PC-9 (cell line): ENCODE measurements around the gene MGAT2. TPM values are rescaled to one million over a fixed set of nuclear protein-coding genes. Genes with fewer than 3 reads are reported as not detected.

Experiments
- BruUV-seq: library from RNA; stranded (reverse); fragments of 400-500 nt; replicated peaks from 2 replicates; lab custom pipeline; 2021; lab: Mats Ljungman, UMichigan
- CTCF ChIA-PET: fragments of 300-600 bp; sonication (Branson Sonifier 250); formaldehyde crosslinking; loops from one replicate; lab custom pipeline; 2022; ENCODE audit warnings: antibody characterized with exemption; lab: Charles Lee
- POLR2A ChIA-PET: fragments of 300-600 bp; sonication (Branson Sonifier 250); formaldehyde crosslinking; loops from one replicate; lab custom pipeline; 2022; ENCODE audit warnings: antibody characterized with exemption; ENCODE audit not compliant: unreplicated experiment; lab: Charles Lee
- DNase-seq, 2 experiments: peaks; one replicate each; pipeline versions ENCODE4 v3.0.0 to v3.0.0-alpha.2; 2015 to 2022; ENCODE audit warnings: mixed read lengths in 1 of 2
- H2AFZ ChIP-seq: fragments of 200-600 bp; sonication (generic); 2 replicates; pipeline ENCODE4 v1.8.1; 2017; ENCODE audit warnings: antibody characterized with exemption
- H3F3A ChIP-seq: fragments of 200-600 bp; sonication (generic); 2 replicates; pipeline ENCODE4 v1.8.1; 2017; ENCODE audit warnings: antibody characterized with exemption, mild to moderate bottlenecking, low read depth; ENCODE audit not compliant: insufficient read depth
- H3K27ac ChIP-seq: fragments of 200-600 bp; sonication (generic); 2 replicates; pipeline ENCODE4 v1.6.1; 2016; ENCODE audit warnings: mixed run types
- H3K27me3 ChIP-seq: fragments of 200-600 bp; sonication (generic); 2 replicates; pipeline ENCODE4 v1.6.1; 2016; ENCODE audit warnings: low read depth, mixed run types; ENCODE audit not compliant: insufficient read depth
- H3K36me3 ChIP-seq: fragments of 200-600 bp; sonication (generic); 2 replicates; pipeline ENCODE4 v1.6.1; 2016; ENCODE audit warnings: low read depth, mixed run types
- H3K4me1 ChIP-seq: fragments of 200-600 bp; sonication (generic); replicated peaks from 2 replicates; pipeline ENCODE4 v1.6.1; 2016; ENCODE audit warnings: mixed run types; ENCODE audit not compliant: insufficient read depth
- H3K4me2 ChIP-seq: fragments of 200-600 bp; sonication (generic); 2 replicates; pipeline ENCODE4 v1.6.1; 2017; ENCODE audit warnings: mixed run types
- H3K4me3 ChIP-seq: fragments of 200-600 bp; sonication (generic); 2 replicates; pipeline ENCODE4 v1.6.1; 2016; ENCODE audit warnings: mixed run types
- H3K79me2 ChIP-seq: fragments of 200-600 bp; sonication (generic); 2 replicates; pipeline ENCODE4 v1.6.1; 2017; ENCODE audit warnings: low read depth, mixed run types
- H3K9me2 ChIP-seq: fragments of 200-600 bp; sonication (generic); 2 replicates; pipeline ENCODE4 v1.8.1; 2017; ENCODE audit warnings: mild to moderate bottlenecking; ENCODE audit not compliant: insufficient read depth
- H3K9me3 ChIP-seq: fragments of 200-600 bp; sonication (generic); 2 replicates; pipeline ENCODE4 v1.8.1; 2016; ENCODE audit warnings: low read depth; ENCODE audit not compliant: insufficient read depth
- H4K20me1 ChIP-seq: fragments of 200-600 bp; sonication (generic); 2 replicates; pipeline ENCODE4 v1.8.1; 2017; ENCODE audit not compliant: insufficient read depth
- EZH2 ChIP-seq: fragments of 200-600 bp; sonication (generic); IDR thresholded peaks from 2 replicates; pipeline ENCODE4 v1.8.0; 2017; ENCODE audit warnings: antibody characterized with exemption, low read depth
- intact Hi-C: fragments of 100-400 bp; cut with micrococcal nuclease; formaldehyde crosslinking; loops from one replicate; pipeline ENCODE4 v1.10.0; 2022; ENCODE audit not compliant: unreplicated experiment
- total RNA-seq: library from RNA; stranded (reverse); gene quantifications from 2 replicates; pipeline ENCODE4 v1.2.3, GENCODE V29; 2021
- TF ChIP-seq, protein P1 (sequence below): fragments of 200-600 bp; sonication (generic); conservative IDR thresholded peaks from 2 replicates; pipeline ENCODE4 v1.6.1; 2017; ENCODE audit warnings: mixed run types, antibody characterized with exemption, mild to moderate bottlenecking, moderate library complexity

Gene MGAT2
- total RNA-seq, 1 experiment from 2014 or later, result 22.0 TPM

DNA sequence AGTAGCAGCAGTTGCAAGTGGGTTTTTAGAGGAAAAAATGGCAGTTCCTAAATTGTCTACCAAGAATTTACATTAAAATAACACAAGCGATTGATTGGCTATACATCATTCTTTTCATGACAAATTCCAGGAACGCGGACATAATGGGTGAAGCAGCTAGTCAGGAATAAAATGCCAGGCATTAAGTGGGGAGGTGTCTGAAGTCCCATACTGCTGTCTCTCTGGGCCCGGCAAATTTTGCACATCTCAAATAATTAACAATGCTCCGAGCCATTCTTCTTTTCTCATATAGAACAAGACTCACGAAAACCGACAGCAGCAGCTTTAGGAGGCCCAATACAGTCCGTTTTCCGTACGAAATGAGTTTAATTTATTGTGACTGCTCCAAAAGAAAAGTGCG lies 869 bp upstream of the MGAT2 start:
- Histone ChIP-seq H3K27me3 (no peaks in the 10 kb centered on the region), H3K27ac (peak overlapping the region; percentile 96), H3K79me2 (peaks cover 69% of the 10 kb centered on the region), H2AFZ (peak overlapping the region; percentile 88), H3K4me2 (peak overlapping the region; percentile 98), H3K9me3 (no peaks in the 10 kb centered on the region), H3K4me1 (peaks cover 54% of the 10 kb centered on the region), H4K20me1 (peaks cover 44% of the 10 kb centered on the region), H3F3A (peaks cover 55% of the 10 kb centered on the region), H3K36me3 (peaks cover 24% of the 10 kb centered on the region; the same call in 1 of the 2 replicates), H3K4me3 (peak overlapping the region; percentile 100), H3K9me2 (no peaks in the 10 kb centered on the region)
- DNase-seq, result no peak
- BruUV-seq, result no TSS peak
- TF ChIP-seq, protein P1, sequence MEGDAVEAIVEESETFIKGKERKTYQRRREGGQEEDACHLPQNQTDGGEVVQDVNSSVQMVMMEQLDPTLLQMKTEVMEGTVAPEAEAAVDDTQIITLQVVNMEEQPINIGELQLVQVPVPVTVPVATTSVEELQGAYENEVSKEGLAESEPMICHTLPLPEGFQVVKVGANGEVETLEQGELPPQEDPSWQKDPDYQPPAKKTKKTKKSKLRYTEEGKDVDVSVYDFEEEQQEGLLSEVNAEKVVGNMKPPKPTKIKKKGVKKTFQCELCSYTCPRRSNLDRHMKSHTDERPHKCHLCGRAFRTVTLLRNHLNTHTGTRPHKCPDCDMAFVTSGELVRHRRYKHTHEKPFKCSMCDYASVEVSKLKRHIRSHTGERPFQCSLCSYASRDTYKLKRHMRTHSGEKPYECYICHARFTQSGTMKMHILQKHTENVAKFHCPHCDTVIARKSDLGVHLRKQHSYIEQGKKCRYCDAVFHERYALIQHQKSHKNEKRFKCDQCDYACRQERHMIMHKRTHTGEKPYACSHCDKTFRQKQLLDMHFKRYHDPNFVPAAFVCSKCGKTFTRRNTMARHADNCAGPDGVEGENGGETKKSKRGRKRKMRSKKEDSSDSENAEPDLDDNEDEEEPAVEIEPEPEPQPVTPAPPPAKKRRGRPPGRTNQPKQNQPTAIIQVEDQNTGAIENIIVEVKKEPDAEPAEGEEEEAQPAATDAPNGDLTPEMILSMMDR, result no peak
- TF ChIP-seq EZH2, result no peak
- intact Hi-C loops, result loop anchor here (1.0 to 5.0 kb wide), 3 partner anchors 21 to 913 kb away; partner anchors contain the start of genes LRR1, MAP4K5 and RPS29
- ChIA-PET CTCF (interaction anchor here (1.3 to 2.0 kb wide), 2 partner anchors 14 to 158 kb away, joined by 3 to 10 read pairs; no protein-coding TSS in a partner anchor), POLR2A (interaction anchor here (0.5 to 1.2 kb wide), 6 partner anchors 20 to 443 kb away, joined by 3 to 6 read pairs (median 4); partner anchors contain the start of gene RPS29)

DNA sequence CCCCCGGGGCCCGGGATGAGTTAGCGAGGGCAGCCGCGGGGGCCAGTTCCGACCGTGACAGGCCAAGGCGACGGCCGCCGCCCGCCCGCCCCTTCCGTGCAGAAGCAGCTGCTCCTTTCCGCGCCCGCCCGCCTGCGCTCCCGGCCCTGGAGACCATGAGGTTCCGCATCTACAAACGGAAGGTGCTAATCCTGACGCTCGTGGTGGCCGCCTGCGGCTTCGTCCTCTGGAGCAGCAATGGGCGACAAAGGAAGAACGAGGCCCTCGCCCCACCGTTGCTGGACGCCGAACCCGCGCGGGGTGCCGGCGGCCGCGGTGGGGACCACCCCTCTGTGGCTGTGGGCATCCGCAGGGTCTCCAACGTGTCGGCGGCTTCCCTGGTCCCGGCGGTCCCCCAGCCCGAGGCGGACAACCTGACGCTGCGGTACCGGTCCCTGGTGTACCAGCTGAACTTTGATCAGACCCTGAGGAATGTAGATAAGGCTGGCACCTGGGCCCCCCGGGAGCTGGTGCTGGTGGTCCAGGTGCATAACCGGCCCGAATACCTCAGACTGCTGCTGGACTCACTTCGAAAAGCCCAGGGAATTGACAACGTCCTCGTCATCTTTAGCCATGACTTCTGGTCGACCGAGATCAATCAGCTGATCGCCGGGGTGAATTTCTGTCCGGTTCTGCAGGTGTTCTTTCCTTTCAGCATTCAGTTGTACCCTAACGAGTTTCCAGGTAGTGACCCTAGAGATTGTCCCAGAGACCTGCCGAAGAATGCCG lies 699 bp downstream of the MGAT2 start:
- peaks cover 47% of the 10 kb centered on the region for H3F3A ChIP-seq
- intact Hi-C loops, result loop anchor here (5.0 kb wide), 1 partner anchor 34 kb away; the partner anchor contains the start of gene RPS29
- peaks cover 27% of the 10 kb centered on the region for H3K36me3 ChIP-seq
- TF ChIP-seq, protein P1, result no peak
- TF ChIP-seq EZH2, result no peak
- peaks cover 44% of the 10 kb centered on the region for H4K20me1 ChIP-seq
- H3K79me2 ChIP-seq, result peaks cover 81% of the 10 kb centered on the region
- peaks cover 64% of the 10 kb centered on the region for H3K4me1 ChIP-seq
- peak in 1 of 2 experiments; percentile 46 for DNase-seq
- H3K27me3 ChIP-seq, result no peaks in the 10 kb centered on the region
- H3K4me3 ChIP-seq, result peak overlapping the region; percentile 100
- H3K9me3 ChIP-seq, result no peaks in the 10 kb centered on the region
- peak overlapping the region; percentile 88 for H2AFZ ChIP-seq
- CTCF ChIA-PET, result interaction anchor here (0.5 to 2.0 kb wide), 5 partner anchors 13 to 308 kb away, joined by 3 to 10 read pairs (median 6); no protein-coding TSS in a partner anchor
- no peaks in the 10 kb centered on the region for H3K9me2 ChIP-seq
- H3K4me2 ChIP-seq, result peak overlapping the region; percentile 98
- POLR2A ChIA-PET, result interaction anchor here (0.6 kb wide), 1 partner anchor 9 kb away, joined by 3 read pairs; no protein-coding TSS in a partner anchor
- peak overlapping the region; percentile 96; the same call in 1 of the 2 replicates for H3K27ac ChIP-seq
- BruUV-seq, result no TSS peak

DNA sequence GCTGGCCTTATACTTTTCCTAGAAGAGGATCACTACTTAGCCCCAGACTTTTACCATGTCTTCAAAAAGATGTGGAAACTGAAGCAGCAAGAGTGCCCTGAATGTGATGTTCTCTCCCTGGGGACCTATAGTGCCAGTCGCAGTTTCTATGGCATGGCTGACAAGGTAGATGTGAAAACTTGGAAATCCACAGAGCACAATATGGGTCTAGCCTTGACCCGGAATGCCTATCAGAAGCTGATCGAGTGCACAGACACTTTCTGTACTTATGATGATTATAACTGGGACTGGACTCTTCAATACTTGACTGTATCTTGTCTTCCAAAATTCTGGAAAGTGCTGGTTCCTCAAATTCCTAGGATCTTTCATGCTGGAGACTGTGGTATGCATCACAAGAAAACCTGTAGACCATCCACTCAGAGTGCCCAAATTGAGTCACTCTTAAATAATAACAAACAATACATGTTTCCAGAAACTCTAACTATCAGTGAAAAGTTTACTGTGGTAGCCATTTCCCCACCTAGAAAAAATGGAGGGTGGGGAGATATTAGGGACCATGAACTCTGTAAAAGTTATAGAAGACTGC lies 1.5 kb downstream of the MGAT2 start:
- intact Hi-C loops, result loop anchor here (5.0 kb wide), 1 partner anchor 35 kb away; the partner anchor contains the start of gene RPS29
- peak overlapping the region; percentile 100 for H3K4me3 ChIP-seq
- H3K36me3 ChIP-seq, result peaks cover 28% of the 10 kb centered on the region
- no peak for DNase-seq
- H3K9me3 ChIP-seq, result no peaks in the 10 kb centered on the region
- no peak overlapping the region for H3K27ac ChIP-seq
- peak overlapping the region; percentile 98 for H3K4me2 ChIP-seq
- ChIA-PET CTCF (interaction anchor here (0.6 kb wide), 1 partner anchor 307 kb away, joined by 6 read pairs; no protein-coding TSS in a partner anchor), POLR2A (interaction anchor here (0.7 kb wide), 1 partner anchor 775 kb away, joined by 3 read pairs; the partner anchor contains the start of gene CDKL1)
- BruUV-seq, result no TSS peak
- no peaks in the 10 kb centered on the region for H3K9me2 ChIP-seq
- TF ChIP-seq, protein P1, result no peak
- TF ChIP-seq EZH2, result no peak
- H3F3A ChIP-seq, result peaks cover 44% of the 10 kb centered on the region
- H3K79me2 ChIP-seq, result peaks cover 87% of the 10 kb centered on the region
- peaks cover 41% of the 10 kb centered on the region for H4K20me1 ChIP-seq
- no peaks in the 10 kb centered on the region for H3K27me3 ChIP-seq
- no peak overlapping the region; the same call in 1 of the 2 replicates for H2AFZ ChIP-seq
- peaks cover 62% of the 10 kb centered on the region for H3K4me1 ChIP-seq
